ENCODE measurements around the gene TRIM63. TPM values are rescaled to one million over a fixed set of nuclear protein-coding genes. Genes with fewer than 3 reads are reported as not detected.

TRIM63 gene
- total and polyA plus RNA-seq, 2 of the 13 experiments (the other 11 are each of a cell fraction or from before 2014, with no cell fraction given) = not detected

DNA sequence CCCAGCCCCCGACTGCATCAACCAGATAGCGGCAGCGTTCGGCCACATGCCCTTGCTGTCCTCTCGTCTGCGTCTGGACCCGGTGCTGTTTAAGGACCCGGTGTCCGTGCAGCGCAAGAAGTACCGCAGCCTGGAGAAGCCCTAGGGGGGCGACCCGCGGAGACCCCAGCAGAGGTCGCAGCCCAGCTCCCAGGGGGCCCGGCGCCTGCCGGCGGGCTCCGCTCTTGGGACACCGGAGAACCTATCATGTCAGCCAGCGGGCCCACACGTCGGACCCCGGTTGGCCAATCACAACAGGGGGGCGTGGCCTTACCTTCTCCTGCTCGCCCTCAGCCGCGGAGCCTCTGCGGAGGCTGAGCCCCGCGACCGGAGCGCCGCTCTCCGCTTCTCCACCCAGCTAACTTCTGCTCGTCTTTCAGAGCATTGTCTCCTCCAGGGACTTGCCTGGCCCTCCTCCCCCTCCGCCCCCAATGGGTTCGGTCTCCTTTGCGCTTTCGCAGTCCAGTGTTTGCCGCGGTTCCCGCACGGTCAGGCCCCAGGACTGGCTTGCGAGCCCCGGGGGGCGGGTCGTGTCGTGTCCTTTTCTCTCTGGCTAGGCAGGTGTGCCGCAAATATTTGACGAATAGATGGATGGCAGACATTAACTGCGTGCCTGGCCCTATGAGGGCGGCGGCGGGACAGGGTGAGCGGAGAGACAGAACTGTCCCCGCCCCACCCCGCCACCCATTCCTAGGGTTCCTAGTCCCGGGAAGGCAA is 32.0 kb downstream of the TRIM63 start (continued):
- 0 out of 2 replicates have a peak, but pooled peaks have one; percentile 10 for TF ChIP-seq ZNF331 (CRISPR knock-in tag; IDR thresholded peaks at IDR 0.05)
- no peak for TF ChIP-seq ZFP36L1 (CRISPR knock-in tag; IDR thresholded peaks at IDR 0.05)
- no peak for TF ChIP-seq ISL2 (CRISPR knock-in tag; IDR thresholded peaks at IDR 0.05)
- no peak for TF ChIP-seq ADNP (CRISPR knock-in tag; IDR thresholded peaks at IDR 0.05)
- TF ChIP-seq ZNF138 (CRISPR knock-in tag; IDR thresholded peaks at IDR 0.05; ENCODE audit: low read depth) = 0 out of 2 replicates have a peak, but pooled peaks have one; percentile 38
- no peak for TF ChIP-seq WIZ (CRISPR knock-in tag; IDR thresholded peaks at IDR 0.05)
- TF ChIP-seq REPIN1 (CRISPR knock-in tag; IDR thresholded peaks at IDR 0.05; ENCODE audit: borderline replicate concordance, low read depth) = 0 out of 2 replicates have a peak, but pooled peaks have one; percentile 11
- TF ChIP-seq AHR (CRISPR knock-in tag; IDR thresholded peaks at IDR 0.05) = no peak
- no peak for TF ChIP-seq MYPOP (CRISPR knock-in tag; IDR thresholded peaks at IDR 0.05)
- TF ChIP-seq HNRNPUL1 (IDR thresholded peaks at IDR 0.05; ENCODE audit: low read depth, low read length) = no peak
- TF ChIP-seq HOXA9 (CRISPR knock-in tag; IDR thresholded peaks at IDR 0.05; ENCODE audit: borderline replicate concordance) = no peak; the same call in 1 of the 2 replicates
- peak; percentile 69; the same call in 1 of the 2 replicates for TF ChIP-seq ARNTL (CRISPR knock-in tag; IDR thresholded peaks at IDR 0.05)
- peak; percentile 63; the same call in 1 of the 2 replicates for TF ChIP-seq RFX5 (IDR thresholded peaks at IDR 0.05; ENCODE audit: low read depth, low read length)
- TF ChIP-seq KDM6A (CRISPR knock-in tag; IDR thresholded peaks at IDR 0.05; ENCODE audit: low read depth) = no peak
- TF ChIP-seq HHEX (CRISPR knock-in tag; IDR thresholded peaks at IDR 0.05) = no peak
- TF ChIP-seq ZMYM4 (CRISPR knock-in tag; IDR thresholded peaks at IDR 0.05) = peak; percentile 30; the same call in 1 of the 2 replicates
- no peak for TF ChIP-seq ZNF773 (CRISPR knock-in tag; IDR thresholded peaks at IDR 0.05; ENCODE audit: borderline replicate concordance)
- 0 out of 2 replicates have a peak, but pooled peaks have one; percentile 36 for TF ChIP-seq NAIF1 (CRISPR knock-in tag; IDR thresholded peaks at IDR 0.05; ENCODE audit: borderline replicate concordance)
- no peak for TF ChIP-seq PHB2 (IDR thresholded peaks at IDR 0.05; ENCODE audit: partially characterized antibody)
- no peak for TF ChIP-seq RARA (CRISPR knock-in tag; IDR thresholded peaks at IDR 0.05)
- TF ChIP-seq, protein P1, sequence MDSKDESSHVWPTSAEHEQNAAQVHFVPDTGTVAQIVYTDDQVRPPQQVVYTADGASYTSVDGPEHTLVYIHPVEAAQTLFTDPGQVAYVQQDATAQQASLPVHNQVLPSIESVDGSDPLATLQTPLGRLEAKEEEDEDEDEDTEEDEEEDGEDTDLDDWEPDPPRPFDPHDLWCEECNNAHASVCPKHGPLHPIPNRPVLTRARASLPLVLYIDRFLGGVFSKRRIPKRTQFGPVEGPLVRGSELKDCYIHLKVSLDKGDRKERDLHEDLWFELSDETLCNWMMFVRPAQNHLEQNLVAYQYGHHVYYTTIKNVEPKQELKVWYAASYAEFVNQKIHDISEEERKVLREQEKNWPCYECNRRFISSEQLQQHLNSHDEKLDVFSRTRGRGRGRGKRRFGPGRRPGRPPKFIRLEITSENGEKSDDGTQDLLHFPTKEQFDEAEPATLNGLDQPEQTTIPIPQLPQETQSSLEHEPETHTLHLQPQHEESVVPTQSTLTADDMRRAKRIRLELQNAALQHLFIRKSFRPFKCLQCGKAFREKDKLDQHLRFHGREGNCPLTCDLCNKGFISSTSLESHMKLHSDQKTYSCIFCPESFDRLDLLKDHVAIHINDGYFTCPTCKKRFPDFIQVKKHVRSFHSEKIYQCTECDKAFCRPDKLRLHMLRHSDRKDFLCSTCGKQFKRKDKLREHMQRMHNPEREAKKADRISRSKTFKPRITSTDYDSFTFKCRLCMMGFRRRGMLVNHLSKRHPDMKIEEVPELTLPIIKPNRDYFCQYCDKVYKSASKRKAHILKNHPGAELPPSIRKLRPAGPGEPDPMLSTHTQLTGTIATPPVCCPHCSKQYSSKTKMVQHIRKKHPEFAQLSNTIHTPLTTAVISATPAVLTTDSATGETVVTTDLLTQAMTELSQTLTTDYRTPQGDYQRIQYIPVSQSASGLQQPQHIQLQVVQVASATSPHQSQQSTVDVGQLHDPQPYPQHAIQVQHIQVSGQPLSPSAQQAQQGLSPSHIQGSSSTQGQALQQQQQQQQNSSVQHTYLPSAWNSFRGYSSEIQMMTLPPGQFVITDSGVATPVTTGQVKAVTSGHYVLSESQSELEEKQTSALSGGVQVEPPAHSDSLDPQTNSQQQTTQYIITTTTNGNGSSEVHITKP (CRISPR knock-in tag; IDR thresholded peaks at IDR 0.05; ENCODE audit: low read depth) = no peak
- no peak for TF ChIP-seq MXD1 (CRISPR knock-in tag; IDR thresholded peaks at IDR 0.05)
- TF ChIP-seq ZNF547 (CRISPR knock-in tag; IDR thresholded peaks at IDR 0.05) = no peak; the same call in 1 of the 2 replicates
- no peak for TF ChIP-seq XBP1 (CRISPR knock-in tag; IDR thresholded peaks at IDR 0.05)
- no peak for TF ChIP-seq ZNF496 (CRISPR knock-in tag; IDR thresholded peaks at IDR 0.05; ENCODE audit: insufficient replicate concordance)
- TF ChIP-seq ZNF235 (CRISPR knock-in tag; IDR thresholded peaks at IDR 0.05; ENCODE audit: borderline replicate concordance) = no peak
